Measurements from ENCODE around the gene EBI3. TPM values are rescaled to one million over a fixed set of nuclear protein-coding genes. Genes with fewer than 3 reads are reported as not detected.

EBI3 gene
- total RNA-seq, 1 experiment from 2014 or later: 0.68 TPM

GRCh38 chr19:4232614-4233281 is 3.4 kb downstream of the EBI3 start:
- CTCF ChIA-PET: interaction anchor here (0.7 to 1.4 kb wide), 5 partner anchors 14 to 812 kb away, joined by 3 to 9 read pairs (median 4); partner anchors contain the start of gene YJU2
- no peaks in the 10 kb centered on the region for H3K27me3 Mint-ChIP-seq (ENCODE audit: insufficient read depth, unreplicated experiment)
- intact Hi-C loops (cut with micrococcal nuclease; ENCODE audit: unreplicated experiment): no loop called here
- no peaks in the 10 kb centered on the region for H3K9me3 Mint-ChIP-seq (ENCODE audit: unreplicated experiment)
- no peaks in the 10 kb centered on the region for H3K27me3 ChIP-seq (replicated peaks; ENCODE audit: control insufficient read depth, insufficient read depth, low read length)
- no peaks in the 10 kb centered on the region for H3K9me3 ChIP-seq
- no peaks in the 10 kb centered on the region for H3K36me3 ChIP-seq (ENCODE audit: control insufficient read depth, insufficient read depth, low read length)
- no TSS peak for BruUV-seq (replicated peaks)
- H3K27ac Mint-ChIP-seq (ENCODE audit: unreplicated experiment): no peak overlapping the region
- no peak overlapping the region for H3K4me3 Mint-ChIP-seq (ENCODE audit: unreplicated experiment)
- DNase-seq: no peak
- POLR2A ChIA-PET: no interaction called here
- no peak for TF ChIP-seq CTCF (IDR thresholded peaks at IDR 0.05; ENCODE audit: insufficient read depth in 1 of 2, low read depth in 1 of 2, low read length in 1 of 2, severe bottlenecking in 1 of 2, unreplicated experiment in 1 of 2)
- peaks cover 12% of the 10 kb centered on the region for H3K4me1 Mint-ChIP-seq (ENCODE audit: low read depth, unreplicated experiment)
- H3K4me3 ChIP-seq (ENCODE audit: low read depth, low read length): no peak overlapping the region
- no peaks in the 10 kb centered on the region for H3K36me3 Mint-ChIP-seq (ENCODE audit: insufficient read depth, unreplicated experiment)
- H3K4me1 ChIP-seq: peaks cover 11% of the 10 kb centered on the region

- H3K4me1 ChIP-seq: peaks cover 11% of the 10 kb centered on the region
- Mint-ChIP-seq H3K9me3 (ENCODE audit: unreplicated experiment) (no peaks in the 10 kb centered on the region), H3K27ac (ENCODE audit: unreplicated experiment) (no peak overlapping the region), H3K4me3 (ENCODE audit: unreplicated experiment) (no peak overlapping the region), H3K27me3 (ENCODE audit: insufficient read depth, unreplicated experiment) (no peaks in the 10 kb centered on the region), H3K36me3 (ENCODE audit: insufficient read depth, unreplicated experiment) (no peaks in the 10 kb centered on the region), H3K4me1 (ENCODE audit: low read depth, unreplicated experiment) (peaks cover 12% of the 10 kb centered on the region)
- peak; percentile 74 to 75 for DNase-seq
- H3K27me3 ChIP-seq (replicated peaks; ENCODE audit: control insufficient read depth, insufficient read depth, low read length): no peaks in the 10 kb centered on the region
- H3K36me3 ChIP-seq (ENCODE audit: control insufficient read depth, insufficient read depth, low read length): no peaks in the 10 kb centered on the region
- no TSS peak for BruUV-seq (replicated peaks)
- intact Hi-C loops (cut with micrococcal nuclease; ENCODE audit: unreplicated experiment): no loop called here
- no peaks in the 10 kb centered on the region for H3K9me3 ChIP-seq
- ChIA-PET POLR2A (no interaction called here), CTCF (interaction anchor here (1.4 kb wide), 1 partner anchor 13 kb away, joined by 3 read pairs; the partner anchor contains the start of gene YJU2)
- peak; percentile 63 to 68 for TF ChIP-seq CTCF (IDR thresholded peaks at IDR 0.05; ENCODE audit: insufficient read depth in 1 of 2, low read depth in 1 of 2, low read length in 1 of 2, severe bottlenecking in 1 of 2, unreplicated experiment in 1 of 2)
- no peak overlapping the region for H3K4me3 ChIP-seq (ENCODE audit: low read depth, low read length)
Measured at GRCh38 chr19:4233282-4233853, 4.0 kb downstream of the EBI3 start.

- DNase-seq: no peak
- Mint-ChIP-seq H3K4me1 (ENCODE audit: low read depth, unreplicated experiment) (peaks cover 12% of the 10 kb centered on the region), H3K9me3 (ENCODE audit: unreplicated experiment) (no peaks in the 10 kb centered on the region), H3K27ac (ENCODE audit: unreplicated experiment) (no peak overlapping the region), H3K4me3 (ENCODE audit: unreplicated experiment) (no peak overlapping the region), H3K36me3 (ENCODE audit: insufficient read depth, unreplicated experiment) (no peaks in the 10 kb centered on the region), H3K27me3 (ENCODE audit: insufficient read depth, unreplicated experiment) (no peaks in the 10 kb centered on the region)
- no peak for TF ChIP-seq CTCF (IDR thresholded peaks at IDR 0.05; ENCODE audit: insufficient read depth in 1 of 2, low read depth in 1 of 2, low read length in 1 of 2, severe bottlenecking in 1 of 2, unreplicated experiment in 1 of 2)
- BruUV-seq (replicated peaks): no TSS peak
- Histone ChIP-seq H3K9me3 (no peaks in the 10 kb centered on the region), H3K27me3 (replicated peaks; ENCODE audit: control insufficient read depth, insufficient read depth, low read length) (no peaks in the 10 kb centered on the region), H3K4me1 (peaks cover 6% of the 10 kb centered on the region), H3K36me3 (ENCODE audit: control insufficient read depth, insufficient read depth, low read length) (no peaks in the 10 kb centered on the region), H3K4me3 (ENCODE audit: low read depth, low read length) (no peak overlapping the region)
- CTCF ChIA-PET: interaction anchor here (0.6 to 1.4 kb wide), 2 partner anchors 12 to 247 kb away, joined by 3 to 4 read pairs; partner anchors contain the start of gene YJU2
- POLR2A ChIA-PET: no interaction called here
- intact Hi-C loops (cut with micrococcal nuclease; ENCODE audit: unreplicated experiment): no loop called here
Measured at GRCh38 chr19:4234142-4234861, 5.0 kb downstream of the EBI3 start.

All from Caco-2 (cell line).